Tibial nerve (tissue), 4 donors: ENCODE data around the gene COL25A1. TPM values are rescaled to one million over a fixed set of nuclear protein-coding genes. Genes with fewer than 3 reads are reported as not detected.

ENCODE experiments used
- DNase-seq, 2 donors: peaks; one replicate each; pipeline ENCODE4 v3.0.0-alpha.2; 2019; ENCODE audit warnings: low spot score in 2 of 2
- H3K27ac ChIP-seq, 4 donors: fragments of 200-600 bp; sonication (generic) in 3 of 4; one replicate each; pipeline ENCODE4 v1.5.1; 2017 to 2019; ENCODE audit warnings: mild to moderate bottlenecking in 1 of 4
- H3K27me3 ChIP-seq, 2 donors: fragments of 200-600 bp; sonication (generic) in 1 of 2; one replicate each; pipeline versions ENCODE4 v1.5.1 to v1.6.0; 2017 to 2019
- H3K36me3 ChIP-seq, 3 donors: fragments of 200-600 bp; sonication (generic); one replicate each; pipeline ENCODE4 v1.5.1; 2018 to 2019
- H3K4me1 ChIP-seq, 4 donors: fragments of 200-600 bp; sonication (generic) in 3 of 4; one replicate each; pipeline ENCODE4 v1.5.1; 2017 to 2019
- H3K4me3 ChIP-seq, 4 donors: fragments of 200-600 bp; sonication (generic) in 3 of 4; one replicate each; pipeline ENCODE4 v1.5.1; 2017 to 2019; ENCODE audit warnings: mild to moderate bottlenecking in 1 of 4, moderate library complexity in 1 of 4
- H3K9me3 ChIP-seq, 4 donors: fragments of 200-600 bp; sonication (generic) in 3 of 4; one replicate each; pipeline ENCODE4 v1.5.1; 2017 to 2019
- CTCF ChIP-seq, 5 experiments: fragments of 200-600 bp in 3 of 5; fragments of 450-650 bp in 2 of 5; sonication (generic) in 3 of 5; IDR thresholded peaks; one replicate each; pipeline ENCODE4 v1.5.1; 2016 to 2019; ENCODE audit warnings: antibody characterized with exemption in 5 of 5, mild to moderate bottlenecking in 3 of 5, moderate library complexity in 2 of 5
- EP300 ChIP-seq, 2 donors: sonication (generic); formaldehyde crosslinking; IDR thresholded peaks; one replicate each; pipeline ENCODE4 v1.6.1; 2017; ENCODE audit warnings: antibody characterized with exemption in 2 of 2, mild to moderate bottlenecking in 1 of 2
- POLR2A ChIP-seq, 2 donors: fragments of 450-650 bp; IDR thresholded peaks; one replicate each; pipeline ENCODE4 v1.6.1; 2017; ENCODE audit warnings: antibody characterized with exemption in 2 of 2, mild to moderate bottlenecking in 2 of 2, moderate library complexity in 2 of 2
- WGBS, 2 donors: methylation state at CpG; one replicate each; pipeline ENCODE4 v1.1.5; 2018; 5-methylcytosine and 5-hydroxymethylcytosine counted together
- total RNA-seq, 4 donors: library from RNA; depleted of rRNA; stranded (reverse); fragments of >200 nt; gene quantifications; one replicate each; pipeline ENCODE4 v1.1.0, GENCODE V29; 2016

The COL25A1 gene
- total RNA-seq, 4 donors from 2014 or later, result 1.5 to 4.1 (median 2.3) TPM

- 37 to 41% methylated on average over 3 of the region's 3 CpGs for WGBS, 2 donors
Observed at GRCh38 chr4:108831886-108832285, 470.6 kb downstream of the COL25A1 start.

GRCh38 chr4:108831291-108831690 is 471.2 kb downstream of the COL25A1 start:
- DNase-seq, result no peak
- no peaks in the 10 kb centered on the region for H3K36me3 ChIP-seq
- TF ChIP-seq CTCF (IDR thresholded peaks at IDR 0.05) (no peak), EP300 (IDR thresholded peaks at IDR 0.05) (no peak), POLR2A (IDR thresholded peaks at IDR 0.05) (no peak)
- no peak overlapping the region for H3K4me3 ChIP-seq
- H3K27ac ChIP-seq, result no peak overlapping the region
- H3K4me1 ChIP-seq, result peaks cover 0 to 3% (median 0%) of the 10 kb centered on the region in 4 donors
- H3K27me3 ChIP-seq, result no peaks in the 10 kb centered on the region
- 92 to 95% methylated on average over 1 of the region's 1 CpG for WGBS, 2 donors
- H3K9me3 ChIP-seq, result no peaks in the 10 kb centered on the region

More at GRCh38 chr4:108831886-108832285, 470.6 kb downstream of the COL25A1 start:
- Histone ChIP-seq H3K4me3 (no peak overlapping the region), H3K4me1 (peaks cover 0 to 3% (median 0%) of the 10 kb centered on the region in 4 donors), H3K27ac (no peak overlapping the region), H3K9me3 (no peaks in the 10 kb centered on the region), H3K27me3 (no peaks in the 10 kb centered on the region), H3K36me3 (no peaks in the 10 kb centered on the region)
- TF ChIP-seq CTCF (IDR thresholded peaks at IDR 0.05) (no peak), POLR2A (IDR thresholded peaks at IDR 0.05) (no peak)
- DNase-seq, result no peak

- Histone ChIP-seq H3K9me3 (no peaks in the 10 kb centered on the region), H3K4me1 (peaks cover 0 to 3% (median 0%) of the 10 kb centered on the region in 4 donors), H3K27me3 (no peaks in the 10 kb centered on the region), H3K27ac (no peak overlapping the region), H3K4me3 (no peak overlapping the region), H3K36me3 (no peaks in the 10 kb centered on the region)
- 53 to 56% methylated on average over 4 of the region's 4 CpGs for WGBS, 2 donors
- TF ChIP-seq POLR2A (IDR thresholded peaks at IDR 0.05) (no peak), CTCF (IDR thresholded peaks at IDR 0.05) (no peak), EP300 (IDR thresholded peaks at IDR 0.05) (no peak)
- DNase-seq, result no peak
Observed at GRCh38 chr4:108830509-108831244, 471.8 kb downstream of the COL25A1 start.

GRCh38 chr4:108829966-108830492 is 472.4 kb downstream of the COL25A1 start:
- H3K27ac ChIP-seq, result no peak overlapping the region
- TF ChIP-seq CTCF (IDR thresholded peaks at IDR 0.05), result no peak
- no peak for TF ChIP-seq POLR2A (IDR thresholded peaks at IDR 0.05)
- TF ChIP-seq EP300 (IDR thresholded peaks at IDR 0.05), result no peak
- H3K27me3 ChIP-seq, result no peaks in the 10 kb centered on the region
- no peaks in the 10 kb centered on the region for H3K36me3 ChIP-seq
- DNase-seq, result no peak
- 76 to 79% methylated on average over 4 of the region's 4 CpGs for WGBS, 2 donors
- no peaks in the 10 kb centered on the region for H3K9me3 ChIP-seq
- no peak overlapping the region for H3K4me3 ChIP-seq
- peaks cover 0 to 3% (median 0%) of the 10 kb centered on the region in 4 donors for H3K4me1 ChIP-seq

- TF ChIP-seq EP300 (IDR thresholded peaks at IDR 0.05), result no peak
- TF ChIP-seq POLR2A (IDR thresholded peaks at IDR 0.05), result no peak
- TF ChIP-seq CTCF (IDR thresholded peaks at IDR 0.05), result no peak
- DNase-seq, result no peak
- H3K27me3 ChIP-seq, result no peaks in the 10 kb centered on the region
- no peaks in the 10 kb centered on the region for H3K4me1 ChIP-seq
- 54 to 63% methylated on average over 3 of the region's 3 CpGs for WGBS, 2 donors
- H3K4me3 ChIP-seq, result no peak overlapping the region
- no peaks in the 10 kb centered on the region for H3K9me3 ChIP-seq
- H3K36me3 ChIP-seq, result no peaks in the 10 kb centered on the region
- H3K27ac ChIP-seq, result no peak overlapping the region
Observed at GRCh38 chr4:108828620-108829019, 473.8 kb downstream of the COL25A1 start.
